H9 (cell line): ENCODE measurements around the gene ACOT11. TPM values are rescaled to one million over a fixed set of nuclear protein-coding genes. Genes with fewer than 3 reads are reported as not detected.

Source experiments
- DNase-seq: peaks from one replicate; pipeline ENCODE4 v3.0.0-alpha.2; 2017
- H2AFZ ChIP-seq: one replicate; pipeline ENCODE4 v1.6.1; 2013; ENCODE audit warnings: mild to moderate bottlenecking, low read length, control low read depth, moderate library complexity
- H2AK5ac ChIP-seq: 2 replicates; pipeline ENCODE4 v1.6.1; 2013; ENCODE audit warnings: low read length, control low read depth, mixed read lengths; ENCODE audit not compliant: insufficient read length
- H2BK120ac ChIP-seq: one replicate; pipeline ENCODE4 v1.6.1; 2013; ENCODE audit warnings: low read depth, mild to moderate bottlenecking, low read length, control low read depth, inconsistent platforms; ENCODE audit not compliant: poor library complexity, severe bottlenecking
- H2BK12ac ChIP-seq: 2 replicates; pipeline ENCODE4 v1.6.1; 2013; ENCODE audit warnings: low read length, control low read depth, mixed read lengths, low read depth; ENCODE audit not compliant: insufficient read length
- H2BK15ac ChIP-seq: 2 replicates; pipeline ENCODE4 v1.6.1; 2013; ENCODE audit warnings: low read depth, low read length, control low read depth
- H2BK20ac ChIP-seq: one replicate; pipeline ENCODE4 v1.6.1; 2013; ENCODE audit warnings: low read depth, mild to moderate bottlenecking, low read length, control low read depth, inconsistent platforms; ENCODE audit not compliant: poor library complexity, severe bottlenecking
- H2BK5ac ChIP-seq: 2 replicates; pipeline ENCODE4 v1.6.1; 2013; ENCODE audit warnings: low read length, control low read depth, mixed read lengths; ENCODE audit not compliant: insufficient read length
- H3K14ac ChIP-seq: 2 replicates; pipeline ENCODE4 v1.6.1; 2013; ENCODE audit warnings: low read length, control low read depth; ENCODE audit not compliant: insufficient read depth
- H3K18ac ChIP-seq: 2 replicates; pipeline ENCODE4 v1.6.1; 2013; ENCODE audit warnings: low read depth, mild to moderate bottlenecking, mixed read lengths, low read length, control low read depth; ENCODE audit not compliant: insufficient read length
- H3K23ac ChIP-seq: 2 replicates; pipeline ENCODE4 v1.6.1; 2013; ENCODE audit warnings: low read length, control low read depth, mixed read lengths, low read depth; ENCODE audit not compliant: insufficient read length
- H3K23me2 ChIP-seq: 2 replicates; pipeline ENCODE4 v1.6.1; 2013; ENCODE audit warnings: low read depth, mild to moderate bottlenecking, mixed read lengths, low read length, control low read depth; ENCODE audit not compliant: insufficient read length, poor library complexity, severe bottlenecking
- H3K27ac ChIP-seq: 2 replicates; pipeline ENCODE4 v1.5.1; 2013; ENCODE audit warnings: low read length, control low read depth, mixed read lengths, low read depth; ENCODE audit not compliant: insufficient read length
- H3K27me3 ChIP-seq: 2 replicates; pipeline ENCODE4 v1.6.1; 2013; ENCODE audit warnings: low read length, control low read depth, inconsistent platforms; ENCODE audit not compliant: insufficient read depth
- H3K4ac ChIP-seq: 2 replicates; pipeline ENCODE4 v1.6.1; 2013; ENCODE audit warnings: low read depth, mild to moderate bottlenecking, control low read depth, inconsistent platforms, low read length, moderate library complexity
- H3K4me1 ChIP-seq: 2 replicates; pipeline ENCODE4 v1.6.1; 2013; ENCODE audit warnings: low read length, control low read depth, inconsistent platforms; ENCODE audit not compliant: insufficient read depth
- H3K4me2 ChIP-seq: 2 replicates; pipeline ENCODE4 v1.6.1; 2013; ENCODE audit warnings: low read length, control low read depth, mixed read lengths; ENCODE audit not compliant: insufficient read length, insufficient read depth
- H3K56ac ChIP-seq: 2 replicates; pipeline ENCODE4 v1.6.1; 2013; ENCODE audit warnings: low read depth, mild to moderate bottlenecking, mixed read lengths, low read length, control low read depth; ENCODE audit not compliant: insufficient read length
- H3K79me1 ChIP-seq: 2 replicates; pipeline ENCODE4 v1.6.1; 2013; ENCODE audit warnings: low read depth, mild to moderate bottlenecking, moderate library complexity, low read length, control low read depth, inconsistent platforms; ENCODE audit not compliant: insufficient read depth, poor library complexity, severe bottlenecking
- H3K79me2 ChIP-seq: 2 replicates; pipeline ENCODE4 v1.6.1; 2013; ENCODE audit warnings: low read length, control low read depth, inconsistent platforms; ENCODE audit not compliant: insufficient read depth
- H3K9ac ChIP-seq: 2 replicates; pipeline ENCODE4 v1.6.1; 2013; ENCODE audit warnings: low read length, control low read depth, mixed read lengths; ENCODE audit not compliant: insufficient read length; ENCODE audit errors: extremely low read depth
- H3K9me3 ChIP-seq: one replicate; pipeline ENCODE4 v1.6.1; 2013; ENCODE audit warnings: low read depth, low read length, inconsistent platforms; ENCODE audit not compliant: control insufficient read depth
- H3T11ph ChIP-seq: one replicate; pipeline ENCODE4 v1.6.1; 2013; ENCODE audit warnings: mild to moderate bottlenecking, low read length, control low read depth, inconsistent platforms
- H4K20me1 ChIP-seq: one replicate; pipeline ENCODE4 v1.6.1; 2013; ENCODE audit not compliant: control insufficient read depth, insufficient read length, insufficient read depth
- H4K5ac ChIP-seq: 2 replicates; pipeline ENCODE4 v1.6.1; 2013; ENCODE audit warnings: low read depth, mild to moderate bottlenecking, mixed read lengths, low read length, control low read depth; ENCODE audit not compliant: insufficient read length
- H4K8ac ChIP-seq: replicated peaks from 2 replicates; pipeline ENCODE4 v1.6.1; 2013; ENCODE audit warnings: low read length, control low read depth, mixed read lengths, low read depth; ENCODE audit not compliant: insufficient read length
- H4K91ac ChIP-seq: 2 replicates; pipeline ENCODE4 v1.6.1; 2013; ENCODE audit warnings: low read depth, mild to moderate bottlenecking, moderate library complexity, mixed read lengths, low read length, control low read depth; ENCODE audit not compliant: insufficient read length
- H3K27ac Mint-ChIP-seq, 3 experiments: 2 replicates in 2 of 3; 3 replicates in 1 of 3; pipeline ENCODE4 v1.8.0; 2020 to 2021; ENCODE audit warnings: mixed read lengths in 3 of 3, mild to moderate bottlenecking in 1 of 3, moderate library complexity in 1 of 3
- H3K27me3 Mint-ChIP-seq: 2 replicates; pipeline ENCODE4 v1.8.0; 2021; ENCODE audit warnings: low read depth, mild to moderate bottlenecking, moderate library complexity, mixed read lengths
- H3K36me3 Mint-ChIP-seq, 3 experiments: 2 replicates in 2 of 3; 3 replicates in 1 of 3; pipeline ENCODE4 v1.8.0; 2020 to 2021; ENCODE audit warnings: low read depth in 3 of 3, mixed read lengths in 3 of 3; ENCODE audit not compliant: insufficient read depth in 1 of 3
- H3K4me1 Mint-ChIP-seq, 2 experiments: 2 replicates each; pipeline ENCODE4 v1.8.0; 2020; ENCODE audit warnings: mixed read lengths in 2 of 2
- H3K4me3 Mint-ChIP-seq, 2 experiments: 2 replicates in 1 of 2; 3 replicates in 1 of 2; pipeline ENCODE4 v1.8.0; 2020 to 2021; ENCODE audit warnings: mild to moderate bottlenecking in 2 of 2, mixed read lengths in 2 of 2, moderate library complexity in 1 of 2
- H3K9me3 Mint-ChIP-seq, 2 experiments: 2 replicates in 1 of 2; 3 replicates in 1 of 2; pipeline ENCODE4 v1.8.0; 2020; ENCODE audit warnings: mild to moderate bottlenecking in 2 of 2, mixed read lengths in 2 of 2, moderate library complexity in 1 of 2
- CTCF ChIP-seq: fragments of 200-600 bp; sonication (generic); conservative IDR thresholded peaks from 3 replicates; pipeline ENCODE4 v1.8.0; 2021; ENCODE audit warnings: antibody characterized with exemption, mild to moderate bottlenecking
- WGBS: extraction: QIAGEN DNeasy Blood & Tissue Kit; methylation state at CpG from one replicate; pipeline ENCODE4 v1.1.7; 2013; ENCODE audit warnings: missing lambda C conversion rate, low lambda C conversion rate, mixed read lengths; ENCODE audit not compliant: insufficient read length; ENCODE audit errors: extremely low coverage; 5-methylcytosine and 5-hydroxymethylcytosine counted together
- long read RNA-seq: library from polyadenylated mRNA; unstranded; transcript quantifications from one replicate; pipeline ENCODE4 v2.0.0, GENCODE V29; 2020
- total RNA-seq: library from RNA; stranded (reverse); gene quantifications from 2 replicates; pipeline ENCODE4 v1.2.1, GENCODE V29; 2021

The ACOT11 gene
- 3.6 and 4.0 TPM in 2 replicates for total RNA-seq
- long read RNA-seq, partial matches to known transcripts: 2 of 36 reads
- long read RNA-seq, other reads (novel, unspliced or antisense): 33 of 36 reads

DNA sequence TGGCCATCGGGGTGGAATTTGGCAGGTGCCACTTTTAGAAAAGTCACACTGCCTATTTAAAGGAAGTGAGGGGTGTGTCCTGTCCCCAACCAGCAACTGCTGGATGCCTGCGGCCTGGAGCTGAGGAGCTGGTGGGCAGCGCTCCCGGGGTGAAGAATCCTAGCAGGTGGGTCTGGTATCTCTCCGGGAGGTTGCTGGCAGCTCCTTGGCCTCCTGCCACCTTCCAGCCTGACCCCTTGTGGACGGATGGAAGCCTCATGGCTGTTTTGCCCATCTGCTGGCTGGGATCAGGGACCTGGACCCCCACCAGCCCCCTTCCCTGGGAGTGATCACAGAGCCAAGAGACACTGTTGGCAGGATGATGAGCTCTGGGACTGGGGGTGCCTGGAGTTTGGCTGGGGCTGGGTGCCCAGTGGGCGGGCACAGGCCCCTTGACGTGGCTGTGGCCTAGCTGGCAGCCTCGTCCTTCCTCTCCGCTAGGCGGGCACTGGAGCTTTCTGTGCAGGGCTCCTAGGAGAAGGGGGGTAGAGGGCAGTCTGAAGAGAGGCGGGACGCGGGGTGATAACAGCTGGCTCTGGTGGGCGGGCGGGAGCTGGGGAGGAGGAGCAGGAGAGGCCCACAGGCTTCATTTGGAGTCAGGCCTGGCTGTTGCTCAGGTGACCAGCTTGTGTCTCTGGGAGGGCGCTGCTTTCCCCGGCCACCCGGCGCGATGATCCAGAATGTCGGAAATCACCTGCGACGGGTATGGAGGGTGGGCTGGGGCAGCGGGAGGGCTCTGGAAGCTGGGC, at the start of gene ACOT11:
ACOT11 (plus strand) TSS at position 628 of the 788 bp plus-strand sequence; CDS start at position 710, 82 bp downstream.
- Mint-ChIP-seq H3K4me3 (no peak within 1 kb of the TSS), H3K4me1 (peaks cover 23 to 24% of the 10 kb centered on the region in 2 experiments), H3K27me3 (peaks cover 2% of the 10 kb centered on the region), H3K27ac (peak within 1 kb of the TSS; percentile 10 to 93 (median 44); a peak in 2 of 7 replicates), H3K36me3 (no peaks in the 10 kb centered on the region), H3K9me3 (no peaks in the 10 kb centered on the region)
- Histone ChIP-seq H3K18ac (no peak within 1 kb of the TSS), H3K79me1 (no peaks in the 10 kb centered on the region), H2BK20ac (no peak within 1 kb of the TSS), H3T11ph (no peak within 1 kb of the TSS), H3K4me2 (no peak within 1 kb of the TSS), H3K14ac (no peak within 1 kb of the TSS), H3K23me2 (peaks cover 3% of the 10 kb centered on the region), H3K27ac (no peak within 1 kb of the TSS), H3K79me2 (no peaks in the 10 kb centered on the region), H2BK12ac (no peak within 1 kb of the TSS), H4K91ac (no peak within 1 kb of the TSS), H4K5ac (no peak within 1 kb of the TSS), H3K56ac (no peak within 1 kb of the TSS), H2BK5ac (no peak within 1 kb of the TSS), H3K4me1 (no peaks in the 10 kb centered on the region), H2BK120ac (no peak within 1 kb of the TSS), H4K8ac (no peak within 1 kb of the TSS), H2AFZ (no peak within 1 kb of the TSS), H3K23ac (no peak within 1 kb of the TSS), H3K9me3 (no peaks in the 10 kb centered on the region), H3K4ac (no peak within 1 kb of the TSS), H4K20me1 (no peaks in the 10 kb centered on the region), H2BK15ac (no peak within 1 kb of the TSS), H3K27me3 (no peaks in the 10 kb centered on the region; the same call in 1 of the 2 replicates), H2AK5ac (no peak within 1 kb of the TSS), H3K9ac (no peak within 1 kb of the TSS)
- TF ChIP-seq CTCF: peak; percentile 42
- no CpG with 5 or more reads among the region's 25 CpGs for WGBS
- peak; percentile 55 for DNase-seq
